GM23248 (cell line): Measurements from ENCODE around the gene ZNF532. TPM values are rescaled to one million over a fixed set of nuclear protein-coding genes. Genes with fewer than 3 reads are reported as not detected.

Experiments used
- DNase-seq: peaks from one replicate; pipeline ENCODE4 v3.0.0-alpha.2; 2015
- H2AFZ ChIP-seq: fragments of 200-600 bp; sonication (generic); 2 replicates; pipeline ENCODE4 v1.6.1; 2016; ENCODE audit warnings: antibody characterized with exemption
- H3F3A ChIP-seq: fragments of 200-600 bp; sonication (generic); 2 replicates; pipeline ENCODE4 v1.6.1; 2016; ENCODE audit warnings: mild to moderate bottlenecking, antibody characterized with exemption, mixed run types; ENCODE audit not compliant: insufficient read depth
- H3K27ac ChIP-seq: fragments of 200-600 bp; sonication (generic); 2 replicates; pipeline ENCODE4 v1.5.1; 2016; ENCODE audit warnings: mild to moderate bottlenecking
- H3K27me3 ChIP-seq: fragments of 200-600 bp; sonication (generic); replicated peaks from 2 replicates; pipeline ENCODE4 v1.6.1; 2016; ENCODE audit warnings: mild to moderate bottlenecking; ENCODE audit not compliant: insufficient read depth
- H3K36me3 ChIP-seq: fragments of 200-600 bp; sonication (generic); 2 replicates; pipeline ENCODE4 v1.6.1; 2016; ENCODE audit warnings: low read depth, mild to moderate bottlenecking
- H3K4me1 ChIP-seq: fragments of 200-600 bp; sonication (generic); 2 replicates; pipeline ENCODE4 v1.6.1; 2016; ENCODE audit warnings: mild to moderate bottlenecking; ENCODE audit not compliant: insufficient read depth
- H3K4me2 ChIP-seq: fragments of 200-600 bp; sonication (generic); one replicate; pipeline ENCODE4 v1.6.1; 2016; ENCODE audit warnings: mild to moderate bottlenecking; ENCODE audit not compliant: unreplicated experiment
- H3K4me3 ChIP-seq: fragments of 200-600 bp; sonication (generic); 2 replicates; pipeline ENCODE4 v1.5.1; 2016; ENCODE audit warnings: mild to moderate bottlenecking
- H3K79me2 ChIP-seq: fragments of 200-600 bp; sonication (generic); 2 replicates; pipeline ENCODE4 v1.6.1; 2016; ENCODE audit warnings: mild to moderate bottlenecking; ENCODE audit not compliant: insufficient read depth
- H3K9ac ChIP-seq: fragments of 200-600 bp; sonication (generic); 2 replicates; pipeline ENCODE4 v1.6.1; 2016; ENCODE audit warnings: mild to moderate bottlenecking
- H3K9me2 ChIP-seq: fragments of 200-600 bp; sonication (generic); 2 replicates; pipeline ENCODE4 v1.6.1; 2016; ENCODE audit warnings: mixed run types, mild to moderate bottlenecking, moderate library complexity; ENCODE audit not compliant: insufficient read depth
- H3K9me3 ChIP-seq: fragments of 200-600 bp; sonication (generic); one replicate; pipeline ENCODE4 v1.6.1; 2017; ENCODE audit warnings: low read depth
- H4K20me1 ChIP-seq: fragments of 200-600 bp; sonication (generic); 2 replicates; pipeline ENCODE4 v1.6.0; 2016; ENCODE audit not compliant: insufficient read depth
- EZH2 ChIP-seq: fragments of 200-600 bp; sonication (generic); IDR thresholded peaks from 2 replicates; pipeline ENCODE4 v1.6.1; 2018; ENCODE audit warnings: antibody characterized with exemption, mild to moderate bottlenecking; ENCODE audit not compliant: insufficient read depth, poor library complexity, severe bottlenecking
- EZH2phosphoT487 ChIP-seq: fragments of 200-600 bp; sonication (generic); IDR thresholded peaks from 2 replicates; pipeline ENCODE4 v1.6.1; 2018; ENCODE audit warnings: antibody characterized with exemption, moderate library complexity, mild to moderate bottlenecking, low read depth; ENCODE audit not compliant: insufficient read depth
- WGBS, 2 experiments: methylation state at CpG; one replicate each; pipeline ENCODE4 v1.1.6; 2015 to 2017; ENCODE audit warnings: low lambda C conversion rate in 2 of 2, low coverage in 1 of 2; ENCODE audit errors: missing lambda C conversion rate in 2 of 2; 5-methylcytosine and 5-hydroxymethylcytosine counted together
- in situ Hi-C: fragments of 300-500 bp; cut with MboI; formaldehyde crosslinking; loops from 2 replicates; pipeline ENCODE4 v1.15.0; 2020
- polyA plus RNA-seq: library from polyadenylated mRNA; unstranded; fragments of >200 nt; fragmentation: Nextera tagmentation; extraction: Ambion mirVana; gene quantifications from 2 replicates; pipeline ENCODE4 v1.2.1, GENCODE V29; 2016
- total RNA-seq: library from RNA; depleted of rRNA; stranded (reverse); fragments of >200 nt; shearing (Covaris generic); gene quantifications from 2 replicates; pipeline ENCODE4 v1.2.3, GENCODE V29; 2014

Gene ZNF532
- total and polyA plus RNA-seq, 2 experiments from 2014 or later = 13.2 to 31.9 TPM

DNA sequence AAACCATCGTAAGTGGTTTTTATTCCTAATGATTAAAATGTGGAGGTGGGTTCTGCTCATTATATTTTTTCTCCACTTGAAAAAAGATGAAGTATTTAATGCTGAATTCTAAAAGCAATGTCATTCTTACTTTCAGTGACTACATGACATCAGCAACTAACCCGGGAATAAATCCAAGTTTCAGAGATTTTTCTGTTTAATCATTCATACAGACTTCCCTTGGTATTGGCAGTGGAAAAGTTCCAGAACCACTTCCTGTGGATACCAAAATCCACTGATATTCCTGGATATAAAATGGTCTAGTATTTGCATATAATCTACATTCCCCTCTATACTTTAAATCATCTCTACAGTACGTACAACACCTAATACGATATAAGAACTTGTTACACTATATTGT lies 128.6 kb downstream of the ZNF532 start:
- DNase-seq = peak; percentile 93
- no peaks in the 10 kb centered on the region for H3K27me3 ChIP-seq
- no peaks in the 10 kb centered on the region for H3K9me2 ChIP-seq
- H4K20me1 ChIP-seq = no peaks in the 10 kb centered on the region
- peak overlapping the region; percentile 17 for H3K4me2 ChIP-seq
- H3K4me1 ChIP-seq = peaks cover 47% of the 10 kb centered on the region
- no peaks in the 10 kb centered on the region for H3K9me3 ChIP-seq
- no peaks in the 10 kb centered on the region for H3K36me3 ChIP-seq
- H2AFZ ChIP-seq = no peak overlapping the region
- H3K4me3 ChIP-seq = 0 out of 2 replicates have a peak overlapping the region, but pooled peaks have one; percentile 17
- peak overlapping the region; percentile 44 for H3K9ac ChIP-seq
- H3K79me2 ChIP-seq = no peaks in the 10 kb centered on the region
- H3K27ac ChIP-seq = peak overlapping the region; percentile 77
- in situ Hi-C loops = no loop called here
- 22 to 23% methylated on average over 4 of the region's 4 CpGs for WGBS, 2 experiments
- H3F3A ChIP-seq = peaks cover 39% of the 10 kb centered on the region
- no peak for TF ChIP-seq EZH2
- no peak for TF ChIP-seq EZH2phosphoT487

DNA sequence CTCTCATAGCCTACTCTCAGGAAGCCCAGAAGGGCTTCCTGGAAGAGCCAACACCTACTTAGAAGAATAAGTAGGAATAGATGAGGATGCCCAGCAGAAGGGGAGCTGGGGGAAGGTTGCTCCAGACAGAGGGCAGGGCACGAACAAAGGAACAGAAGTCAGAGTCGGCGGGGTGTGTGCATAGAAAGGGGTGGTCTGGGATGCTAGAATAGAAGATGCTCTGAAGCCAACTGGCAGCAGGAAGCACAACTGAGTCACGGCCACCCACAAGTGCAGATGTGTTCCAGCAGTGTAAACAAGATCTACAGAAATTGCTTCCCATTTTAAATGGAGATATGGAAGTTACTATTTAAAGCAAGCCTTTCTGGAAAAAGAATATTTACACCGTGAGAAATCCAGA lies 131.0 kb downstream of the ZNF532 start:
- no peak overlapping the region for H3K4me3 ChIP-seq
- no peak overlapping the region for H3K27ac ChIP-seq
- DNase-seq = no peak
- TF ChIP-seq EZH2 (no peak), EZH2phosphoT487 (no peak)
- H2AFZ ChIP-seq = no peak overlapping the region
- H3K4me1 ChIP-seq = peaks cover 60% of the 10 kb centered on the region
- no peaks in the 10 kb centered on the region for H3K79me2 ChIP-seq
- H3F3A ChIP-seq = peaks cover 54% of the 10 kb centered on the region
- no peak overlapping the region for H3K4me2 ChIP-seq
- H3K9me2 ChIP-seq = no peaks in the 10 kb centered on the region
- no peaks in the 10 kb centered on the region for H3K27me3 ChIP-seq
- 96 to 98% methylated on average over 5 of the region's 5 CpGs for WGBS, 2 experiments
- in situ Hi-C loops = no loop called here
- no peaks in the 10 kb centered on the region for H3K36me3 ChIP-seq
- no peaks in the 10 kb centered on the region for H4K20me1 ChIP-seq
- no peaks in the 10 kb centered on the region for H3K9me3 ChIP-seq
- H3K9ac ChIP-seq = no peak overlapping the region

GRCh38 chr18:58996131-58996641 lies 131.5 kb downstream of the ZNF532 start:
- Histone ChIP-seq H3K79me2 (no peaks in the 10 kb centered on the region), H3K9me2 (no peaks in the 10 kb centered on the region), H3K4me3 (no peak overlapping the region), H3K9me3 (no peaks in the 10 kb centered on the region), H3K36me3 (no peaks in the 10 kb centered on the region), H3K27me3 (no peaks in the 10 kb centered on the region), H4K20me1 (no peaks in the 10 kb centered on the region), H3K27ac (no peak overlapping the region), H3F3A (peaks cover 54% of the 10 kb centered on the region), H3K4me2 (no peak overlapping the region), H3K9ac (no peak overlapping the region), H3K4me1 (peaks cover 56% of the 10 kb centered on the region), H2AFZ (no peak overlapping the region)
- TF ChIP-seq EZH2phosphoT487 (no peak), EZH2 (no peak)
- DNase-seq = peak; percentile 46
- WGBS, 2 experiments = 78% methylated on average over 12 of the region's 12 CpGs
- in situ Hi-C loops = no loop called here

- Histone ChIP-seq H3F3A (peaks cover 53% of the 10 kb centered on the region), H3K9me3 (no peaks in the 10 kb centered on the region), H3K9me2 (no peaks in the 10 kb centered on the region), H3K4me3 (no peak overlapping the region), H3K4me1 (peaks cover 51% of the 10 kb centered on the region), H4K20me1 (no peaks in the 10 kb centered on the region), H3K36me3 (no peaks in the 10 kb centered on the region), H3K27me3 (no peaks in the 10 kb centered on the region), H3K79me2 (no peaks in the 10 kb centered on the region), H3K4me2 (no peak overlapping the region), H3K9ac (no peak overlapping the region), H3K27ac (no peak overlapping the region), H2AFZ (no peak overlapping the region)
- no peak for TF ChIP-seq EZH2
- no peak for TF ChIP-seq EZH2phosphoT487
- 94 to 98% methylated on average over 7 of the region's 7 CpGs for WGBS, 2 experiments
- in situ Hi-C loops = no loop called here
- no peak for DNase-seq
Observed at GRCh38 chr18:58996696-58997095, 132.0 kb downstream of the ZNF532 start.

- in situ Hi-C loops = no loop called here
- WGBS, 2 experiments = 0 to 1% methylated on average over 4 of the region's 4 CpGs
- H3K9me3 ChIP-seq = no peaks in the 10 kb centered on the region
- no peak overlapping the region for H2AFZ ChIP-seq
- H3F3A ChIP-seq = peaks cover 41% of the 10 kb centered on the region
- peak overlapping the region; percentile 98 for H3K4me2 ChIP-seq
- TF ChIP-seq EZH2phosphoT487 (no peak), EZH2 (no peak)
- no peaks in the 10 kb centered on the region for H3K9me2 ChIP-seq
- H3K27me3 ChIP-seq = no peaks in the 10 kb centered on the region
- peaks cover 43% of the 10 kb centered on the region for H3K4me1 ChIP-seq
- H3K79me2 ChIP-seq = no peaks in the 10 kb centered on the region
- peak overlapping the region; percentile 93 for H3K27ac ChIP-seq
- H4K20me1 ChIP-seq = no peaks in the 10 kb centered on the region
- H3K36me3 ChIP-seq = no peaks in the 10 kb centered on the region
- H3K4me3 ChIP-seq = peak overlapping the region; percentile 67
- peak overlapping the region; percentile 69 for H3K9ac ChIP-seq
- DNase-seq = peak; percentile 90
Observed at GRCh38 chr18:58997811-58998337, 133.2 kb downstream of the ZNF532 start.
